GM19328 (cell line): ENCODE results near the gene WAS.
A peak's percentile ranks its signal among the peaks of the same experiment; 100 is the strongest.
"Not testable (repeated sequence)": the region's sequence is repeated elsewhere in the genome, so short reads cannot be mapped to it uniquely, and the experiment has no call there.

Source experiments
- ATAC-seq: cut with Tn5 transposase; IDR thresholded peaks from one replicate; pipeline ENCODE4 v1.9.1; 2021; ENCODE audit warnings: mild to moderate bottlenecking, moderate library complexity; ENCODE audit not compliant: unreplicated experiment

WAS gene

GRCh38 chrX:48684134-48684533 lies 535 bp downstream of the WAS start:
- ATAC-seq, result no peak

DNA sequence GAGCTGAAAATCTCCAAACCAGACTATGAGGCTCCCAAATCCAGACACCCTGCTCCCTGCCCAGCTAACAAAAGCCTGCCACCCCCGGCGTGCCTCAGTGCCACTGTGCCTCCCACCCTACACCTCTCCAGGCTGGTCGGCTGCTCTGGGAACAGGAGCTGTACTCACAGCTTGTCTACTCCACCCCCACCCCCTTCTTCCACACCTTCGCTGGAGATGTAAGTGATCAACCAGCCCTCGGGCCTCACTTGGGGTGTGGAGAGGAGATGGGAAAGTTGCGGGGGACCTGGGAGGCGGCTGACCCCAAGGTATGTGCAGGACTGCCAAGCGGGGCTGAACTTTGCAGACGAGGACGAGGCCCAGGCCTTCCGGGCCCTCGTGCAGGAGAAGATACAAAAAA lies 1.8 kb downstream of the WAS start:
- ATAC-seq, result no peak

GRCh38 chrX:48688531-48689150 lies 5.0 kb downstream of the WAS start:
- no peak for ATAC-seq

- no peak for ATAC-seq
Measured at GRCh38 chrX:48689208-48689920, 5.8 kb downstream of the WAS start.

DNA sequence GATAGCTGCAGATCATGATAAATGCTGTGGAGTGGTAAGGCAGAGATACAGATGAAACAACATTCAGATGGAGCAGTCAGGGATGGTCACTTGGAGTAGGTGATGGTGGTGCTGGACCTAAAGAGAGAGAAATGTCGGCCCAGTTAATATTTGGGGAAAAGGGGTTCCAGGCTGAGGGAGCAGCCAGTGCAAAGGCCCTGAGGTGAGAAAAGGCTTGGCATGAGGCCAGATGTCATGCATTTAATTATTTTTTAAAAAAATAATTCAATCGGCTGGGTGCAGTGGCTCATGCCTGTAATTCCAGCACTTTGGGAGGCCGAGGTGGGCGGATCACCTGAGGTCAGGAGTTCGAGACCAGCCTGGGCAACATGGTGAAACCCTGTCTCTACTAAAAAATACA lies 8.1 kb downstream of the WAS start:
- ATAC-seq, result not testable (repeated sequence)

DNA sequence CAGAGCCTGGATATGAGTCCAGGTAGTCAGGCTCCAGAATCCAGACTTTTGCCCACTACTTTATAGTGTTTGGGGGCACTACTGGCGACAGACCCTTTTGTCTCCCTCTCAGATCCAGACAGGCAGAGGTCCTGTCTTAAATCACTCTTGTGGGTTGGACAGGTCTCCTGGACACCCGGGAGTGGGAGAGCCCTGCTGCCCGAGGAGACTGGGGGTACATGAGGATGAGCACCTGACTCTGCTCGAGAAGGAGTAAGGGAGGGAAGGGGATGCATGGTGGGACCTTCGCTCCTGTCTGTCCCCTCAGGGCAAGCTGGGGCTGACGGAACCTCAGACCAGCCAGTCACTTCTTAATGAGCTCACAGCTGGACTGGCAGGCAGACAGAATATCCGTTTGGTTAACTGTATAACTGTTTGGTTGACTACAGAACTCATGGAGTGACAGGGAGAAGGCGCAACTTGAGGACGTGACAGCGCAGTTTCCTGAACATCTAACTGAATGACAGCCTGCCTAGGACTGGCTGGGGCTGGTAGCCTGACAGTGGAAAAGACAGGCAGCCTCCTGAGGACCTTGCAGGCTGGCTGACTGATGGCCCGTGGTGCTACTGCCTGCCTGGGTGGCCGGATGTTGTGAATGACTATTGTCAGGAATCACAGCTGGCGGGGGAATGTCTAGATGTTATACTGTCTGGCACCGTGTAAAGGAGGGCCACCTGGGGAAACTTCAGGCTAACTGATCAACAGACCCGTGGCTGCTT lies 11.4 kb downstream of the WAS start:
- no peak for ATAC-seq

DNA sequence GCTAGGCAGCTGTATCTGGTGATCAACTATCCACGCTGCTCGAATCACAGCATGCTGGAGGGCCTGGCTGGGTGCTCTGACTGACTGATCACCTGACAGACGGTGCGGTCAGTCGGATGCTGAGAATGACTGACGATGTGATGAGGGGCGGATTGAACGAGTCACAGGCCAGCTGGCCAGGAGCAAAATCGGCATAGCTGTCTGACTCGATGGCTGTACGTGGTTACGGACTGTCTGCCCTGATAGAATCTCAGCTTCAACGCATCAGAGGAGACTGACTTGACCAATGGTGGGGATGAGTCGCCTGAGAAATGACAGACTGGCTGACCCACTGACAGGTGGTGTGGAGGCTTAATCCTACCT lies 11.9 kb downstream of the WAS start:
- no peak for ATAC-seq

DNA sequence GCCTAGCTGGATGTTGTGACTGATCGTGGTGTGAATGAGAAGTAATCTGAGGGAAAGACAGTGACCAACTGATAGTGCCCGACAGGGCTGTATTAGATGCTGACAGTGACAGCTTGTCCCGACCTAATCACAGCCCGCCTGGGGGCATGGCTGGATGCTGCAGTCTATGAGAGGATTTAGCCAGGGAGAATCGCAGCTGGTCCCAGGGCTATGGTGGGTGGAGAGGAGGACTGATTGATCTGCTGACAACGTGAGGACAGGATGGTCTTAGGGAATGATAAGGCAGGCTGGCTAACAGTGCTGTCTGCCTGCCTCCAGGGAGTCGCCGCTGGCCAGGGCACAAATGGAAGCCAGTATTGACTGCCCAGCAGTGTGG lies 12.3 kb downstream of the WAS start:
- ATAC-seq, result no peak

- peak; percentile 88 for ATAC-seq
Measured at GRCh38 chrX:48696301-48696908, 12.8 kb downstream of the WAS start, which contains the start of gene SUV39H1. SUV39H1 (plus strand) TSS chrX:48696734; CDS start chrX:48696785, 51 bp downstream.

GRCh38 chrX:48696909-48697727 lies 13.5 kb downstream of the WAS start:
- ATAC-seq, result peak; percentile 21

GRCh38 chrX:48698306-48698705 lies 14.7 kb downstream of the WAS start:
- ATAC-seq, result no peak

DNA sequence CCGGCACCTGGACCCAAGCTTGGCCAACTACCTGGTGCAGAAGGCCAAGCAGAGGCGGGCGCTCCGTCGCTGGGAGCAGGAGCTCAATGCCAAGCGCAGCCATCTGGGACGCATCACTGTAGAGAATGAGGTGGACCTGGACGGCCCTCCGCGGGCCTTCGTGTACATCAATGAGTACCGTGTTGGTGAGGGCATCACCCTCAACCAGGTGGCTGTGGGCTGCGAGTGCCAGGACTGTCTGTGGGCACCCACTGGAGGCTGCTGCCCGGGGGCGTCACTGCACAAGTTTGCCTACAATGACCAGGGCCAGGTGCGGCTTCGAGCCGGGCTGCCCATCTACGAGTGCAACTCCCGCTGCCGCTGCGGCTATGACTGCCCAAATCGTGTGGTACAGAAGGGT lies 16.6 kb downstream of the WAS start:
- no peak for ATAC-seq

DNA sequence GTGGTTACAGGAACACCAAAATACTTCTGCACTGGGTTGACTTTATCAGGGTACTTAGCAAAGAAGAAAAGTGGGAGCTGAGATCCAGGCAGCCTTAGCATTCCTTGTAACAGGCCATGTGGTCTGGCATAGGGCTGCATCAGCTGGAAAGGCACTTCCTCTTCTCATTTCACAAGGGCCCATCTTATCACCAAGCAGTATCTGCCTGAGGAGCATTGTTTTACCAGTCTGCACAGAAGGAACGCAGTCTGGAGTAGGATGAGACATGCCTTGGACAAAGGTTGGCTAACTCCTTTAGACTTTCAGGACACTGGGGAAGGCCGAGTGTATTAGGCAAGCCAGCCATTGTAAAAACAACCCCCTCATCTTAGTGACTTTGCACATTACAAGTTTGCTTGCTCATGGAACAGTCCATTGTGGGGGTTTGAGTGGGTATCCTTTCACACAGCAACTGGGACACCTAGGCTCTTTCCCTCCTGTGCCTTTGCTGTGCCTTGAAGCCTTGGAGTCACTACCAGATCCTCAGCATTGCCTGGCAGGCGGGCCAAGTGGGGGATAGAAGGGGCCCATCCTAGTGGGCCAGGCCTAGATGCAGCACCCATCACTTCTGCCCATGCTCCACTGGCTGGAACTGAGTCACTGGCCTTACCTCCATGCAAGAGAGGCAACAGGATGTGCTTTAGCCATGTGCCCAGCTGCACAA lies 17.5 kb downstream of the WAS start:
- ATAC-seq, result no peak

DNA sequence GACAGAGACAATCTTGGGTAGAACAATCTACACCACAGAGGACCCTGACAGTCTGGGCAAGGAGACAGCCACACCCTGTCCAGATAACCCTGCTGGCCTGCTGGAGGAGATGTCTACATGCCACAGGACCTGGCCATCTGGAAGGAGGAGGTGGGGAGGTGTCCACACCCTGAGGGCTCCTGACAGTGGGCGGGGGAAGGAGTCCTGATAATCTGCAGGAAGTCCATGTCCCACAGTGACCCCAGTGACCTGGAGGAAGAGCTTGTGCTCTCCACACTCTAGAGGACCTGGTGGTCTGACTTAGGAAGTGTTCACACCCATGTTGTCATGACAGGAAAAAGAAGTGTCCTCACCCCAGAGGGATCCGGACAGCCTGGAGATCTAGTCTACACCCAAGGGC lies 18.4 kb downstream of the WAS start:
- no peak for ATAC-seq

DNA sequence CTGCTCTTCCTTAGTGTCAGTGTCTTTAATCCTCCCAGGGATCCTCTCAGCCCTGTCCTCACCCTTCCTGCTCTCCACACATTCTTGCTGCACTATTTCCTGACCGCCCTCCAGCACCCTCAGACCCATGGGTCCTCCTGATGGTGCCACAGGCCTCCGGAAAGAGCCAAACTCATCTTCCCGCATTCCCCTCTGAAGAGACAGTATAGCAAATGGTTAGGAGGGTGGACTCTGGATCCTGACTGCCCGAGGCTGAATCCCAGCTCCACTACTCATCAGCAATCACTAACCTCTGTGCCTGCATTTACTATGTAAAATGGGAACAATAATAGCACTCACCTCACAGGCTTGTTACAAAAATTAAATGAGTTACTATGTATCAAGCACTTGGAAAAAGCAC lies 19.1 kb downstream of the WAS start:
- ATAC-seq, result no peak

DNA sequence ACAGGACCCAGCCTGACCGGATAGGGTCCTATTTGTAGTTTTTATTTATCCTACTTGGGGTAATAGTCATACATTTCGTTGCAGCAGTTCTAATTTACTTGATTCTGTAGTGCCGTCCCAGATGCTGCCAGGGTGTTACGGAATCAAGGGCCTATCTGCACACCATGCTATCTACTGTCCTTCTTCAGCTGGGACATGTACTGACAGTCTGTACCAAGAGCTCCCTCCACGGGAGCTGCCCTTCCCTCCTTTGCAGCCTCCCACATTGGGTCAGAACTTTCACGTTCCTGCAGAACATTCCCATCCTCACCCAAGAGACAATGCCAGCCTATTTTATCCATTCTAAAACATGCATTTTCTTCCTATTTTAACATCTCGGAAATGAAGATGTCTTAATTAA lies 19.6 kb downstream of the WAS start:
- no peak for ATAC-seq

- no peak for ATAC-seq
Measured at GRCh38 chrX:48703642-48704481, 20.3 kb downstream of the WAS start.

DNA sequence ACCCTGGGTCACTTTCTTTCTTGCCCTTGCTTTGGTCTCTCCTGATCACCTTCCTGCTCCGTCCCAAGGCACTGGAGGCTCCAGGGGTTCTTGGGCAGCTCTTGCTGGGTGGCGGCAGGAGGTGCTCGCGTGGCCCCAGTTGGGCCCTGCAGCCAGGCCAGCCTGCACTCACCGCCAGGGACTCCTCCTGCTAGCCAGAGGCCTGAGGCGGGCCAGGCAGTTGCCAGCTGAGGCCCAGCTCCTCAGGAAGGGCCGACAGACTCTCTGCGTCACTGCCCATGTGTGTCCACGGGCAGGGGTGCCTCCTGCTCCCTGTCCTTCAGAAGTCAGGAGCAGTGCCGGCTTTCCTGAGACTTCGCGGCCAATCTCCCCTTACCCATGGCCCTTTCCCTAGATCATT lies 22.3 kb downstream of the WAS start:
- ATAC-seq, result no peak

DNA sequence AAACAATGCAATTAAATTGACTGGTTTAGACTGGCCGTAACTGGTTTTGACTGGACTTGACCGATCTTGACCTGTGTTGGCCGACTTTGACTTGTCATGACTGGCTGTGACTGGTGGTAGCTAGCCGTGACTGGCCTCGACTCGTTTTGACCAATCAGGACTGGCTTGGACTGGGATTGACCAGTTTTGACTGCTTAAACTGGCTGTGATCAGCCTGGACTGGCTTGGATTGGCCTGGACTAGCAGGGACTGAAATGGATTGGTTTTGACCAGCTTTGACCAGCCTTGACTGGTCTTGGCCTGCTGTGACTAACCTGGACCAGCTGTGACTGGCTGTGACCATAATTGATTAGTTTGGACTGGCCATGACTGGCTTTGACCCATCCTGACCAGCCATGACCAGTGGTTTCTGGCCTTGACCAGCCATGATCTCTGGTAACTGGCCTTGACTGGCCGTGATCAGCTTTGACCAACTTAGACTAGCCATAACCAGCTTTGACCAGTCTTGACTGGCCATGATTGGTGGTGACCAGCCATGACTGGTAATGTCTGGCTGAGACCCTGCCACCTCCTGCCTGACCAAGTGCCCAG lies 26.0 kb downstream of the WAS start:
- ATAC-seq, result no peak
